Fibroblast of skin of scalp (primary cell): ENCODE results near the gene RNF220.
A peak's percentile ranks its signal among the peaks of the same experiment; 100 is the strongest.

ENCODE experiments used
- DNase-seq: peaks from one replicate; pipeline ENCODE4 v3.0.0-alpha.2; 2013

The RNF220 gene

GRCh38 chr1:44660176-44660575, 255.1 kb downstream of the RNF220 start:
- no peak for DNase-seq

DNA sequence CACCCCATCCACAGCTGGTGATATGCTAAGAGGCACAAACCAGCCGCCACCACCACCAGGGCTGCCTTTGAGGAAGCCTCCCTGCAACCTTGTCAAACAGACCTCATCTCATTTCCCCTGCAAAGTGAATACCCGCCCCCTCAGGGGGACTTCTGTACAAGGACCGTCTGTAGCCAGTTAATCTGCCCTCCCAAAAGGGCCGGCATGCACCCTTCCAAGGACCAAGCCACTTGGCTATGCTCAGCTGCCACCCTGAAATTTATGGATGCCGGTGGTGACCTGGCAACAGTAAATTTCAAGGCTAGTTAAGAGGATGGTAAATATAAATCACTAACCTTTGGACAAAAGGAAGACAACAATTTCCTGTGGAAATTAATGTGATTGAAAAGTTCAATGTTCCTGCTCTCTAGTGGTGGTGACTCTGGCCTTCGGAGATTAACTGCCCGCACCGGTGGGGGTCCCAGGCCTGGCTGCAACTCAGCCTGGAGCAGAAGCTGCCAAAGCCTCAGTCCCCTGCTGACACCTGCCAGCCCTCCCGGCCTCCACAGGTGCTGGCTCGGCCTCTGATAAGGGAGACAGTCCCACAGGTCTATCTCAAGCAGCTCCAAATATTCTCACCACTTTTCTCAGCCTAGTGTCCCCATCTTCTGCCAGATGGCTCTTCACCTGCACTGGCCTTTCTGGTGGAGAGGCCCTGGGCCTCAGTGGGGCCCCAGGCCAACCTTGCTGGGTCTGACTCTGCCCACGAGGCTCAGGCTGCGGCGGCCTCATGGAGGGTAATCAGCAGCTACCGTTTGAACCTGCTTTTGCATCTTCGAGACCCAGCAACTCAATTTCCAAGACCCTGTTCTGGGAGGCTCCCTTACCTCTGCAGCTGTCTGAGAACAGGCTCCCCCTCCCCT, 257.0 kb downstream of the RNF220 start:
- no peak for DNase-seq

GRCh38 chr1:44662683-44663030, 257.6 kb downstream of the RNF220 start:
- no peak for DNase-seq

DNA sequence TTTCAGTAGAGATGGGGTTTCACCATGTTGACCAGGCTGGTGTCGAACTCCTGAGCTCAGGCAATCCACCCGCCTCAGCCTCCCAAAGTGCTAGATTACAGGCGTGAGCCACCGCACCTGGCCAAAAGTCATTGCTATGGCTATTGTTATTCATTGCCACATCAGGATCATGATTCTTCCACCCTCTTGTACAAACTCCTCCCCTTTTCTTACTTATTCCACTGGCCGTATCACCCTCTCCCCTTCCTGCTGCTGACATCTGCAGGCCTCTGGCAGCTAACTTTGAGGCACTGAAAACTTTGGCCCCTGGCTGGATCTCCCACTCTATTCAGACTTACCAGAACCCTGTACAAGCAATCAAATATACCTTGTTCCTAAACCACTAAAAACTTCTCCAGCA, 258.4 kb downstream of the RNF220 start:
- no peak for DNase-seq

DNA sequence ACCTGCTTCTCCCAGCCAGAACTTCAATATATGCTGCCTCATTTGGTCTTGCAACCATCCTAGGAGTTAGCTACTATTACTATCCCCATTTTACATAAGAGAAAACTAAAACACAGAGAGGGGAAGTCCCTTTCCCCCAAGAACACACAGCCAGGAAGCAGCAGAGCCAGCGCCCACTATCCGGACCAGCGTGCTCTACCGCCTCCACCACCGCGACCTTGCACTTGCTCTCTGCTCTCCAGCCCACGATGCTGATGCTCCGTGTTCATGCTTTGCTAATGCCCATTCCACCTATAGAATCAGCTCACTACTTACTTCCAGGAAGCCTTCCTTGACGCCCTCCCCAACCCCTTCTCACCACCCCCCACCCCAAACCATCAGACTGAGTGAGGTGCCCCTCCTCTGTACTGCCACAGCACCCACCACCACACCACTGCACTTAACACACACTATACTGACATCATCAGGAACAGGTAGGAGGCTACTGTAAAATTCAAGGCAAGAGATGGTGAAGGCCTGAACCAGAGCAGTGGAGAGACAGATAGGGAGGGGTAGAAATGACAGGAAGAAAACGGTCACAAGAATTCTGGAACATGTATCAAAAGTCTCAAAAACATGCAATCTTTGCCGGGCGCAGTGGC, 259.8 kb downstream of the RNF220 start:
- no peak for DNase-seq

DNA sequence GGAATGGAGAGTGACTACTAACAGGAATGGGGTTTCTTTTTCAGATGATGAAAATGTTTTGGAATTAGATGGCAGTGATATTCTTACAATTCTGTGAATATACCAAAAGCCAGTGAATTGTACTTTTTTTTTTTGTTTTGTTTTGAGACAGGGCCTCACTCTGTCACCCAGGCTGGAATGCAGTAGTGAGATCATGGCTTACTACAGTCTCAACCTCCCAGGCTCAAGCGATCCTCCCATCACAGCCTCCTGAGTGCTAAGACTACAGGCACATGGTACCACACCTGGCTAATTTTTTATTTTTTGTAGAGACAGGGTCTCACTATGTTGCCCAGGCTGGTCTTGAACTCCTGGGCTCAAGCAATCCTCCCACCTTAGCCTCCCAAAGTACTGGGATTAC, 261.7 kb downstream of the RNF220 start:
- DNase-seq, result peak; percentile 17

GRCh38 chr1:44670751-44671640, 265.9 kb downstream of the RNF220 start:
- no peak for DNase-seq

GRCh38 chr1:44672254-44672955, 267.4 kb downstream of the RNF220 start:
- peak; percentile 11 for DNase-seq

GRCh38 chr1:44672961-44673674, 268.1 kb downstream of the RNF220 start:
- no peak for DNase-seq

DNA sequence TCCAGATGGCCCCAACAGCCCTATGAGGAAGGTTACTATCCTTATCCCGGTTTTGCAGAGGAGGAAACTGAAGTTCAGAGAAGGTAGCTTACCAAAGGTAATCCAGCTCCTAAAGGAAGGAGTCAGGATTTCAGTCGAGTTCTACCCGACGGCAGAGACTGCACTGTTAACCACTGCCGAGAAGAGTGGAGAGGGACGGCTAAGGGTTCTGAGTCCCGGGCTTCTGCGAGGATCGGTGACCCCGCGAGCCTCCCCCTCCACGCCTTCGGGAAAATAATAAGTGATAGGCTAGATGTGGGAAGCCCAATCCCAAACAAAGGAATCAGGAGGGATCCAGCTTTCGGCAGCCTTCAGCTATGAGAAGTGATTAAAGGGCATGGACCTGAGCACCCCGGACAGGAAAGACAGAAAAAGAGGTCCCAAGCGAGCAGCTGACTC, 268.6 kb downstream of the RNF220 start:
- DNase-seq, result no peak

DNA sequence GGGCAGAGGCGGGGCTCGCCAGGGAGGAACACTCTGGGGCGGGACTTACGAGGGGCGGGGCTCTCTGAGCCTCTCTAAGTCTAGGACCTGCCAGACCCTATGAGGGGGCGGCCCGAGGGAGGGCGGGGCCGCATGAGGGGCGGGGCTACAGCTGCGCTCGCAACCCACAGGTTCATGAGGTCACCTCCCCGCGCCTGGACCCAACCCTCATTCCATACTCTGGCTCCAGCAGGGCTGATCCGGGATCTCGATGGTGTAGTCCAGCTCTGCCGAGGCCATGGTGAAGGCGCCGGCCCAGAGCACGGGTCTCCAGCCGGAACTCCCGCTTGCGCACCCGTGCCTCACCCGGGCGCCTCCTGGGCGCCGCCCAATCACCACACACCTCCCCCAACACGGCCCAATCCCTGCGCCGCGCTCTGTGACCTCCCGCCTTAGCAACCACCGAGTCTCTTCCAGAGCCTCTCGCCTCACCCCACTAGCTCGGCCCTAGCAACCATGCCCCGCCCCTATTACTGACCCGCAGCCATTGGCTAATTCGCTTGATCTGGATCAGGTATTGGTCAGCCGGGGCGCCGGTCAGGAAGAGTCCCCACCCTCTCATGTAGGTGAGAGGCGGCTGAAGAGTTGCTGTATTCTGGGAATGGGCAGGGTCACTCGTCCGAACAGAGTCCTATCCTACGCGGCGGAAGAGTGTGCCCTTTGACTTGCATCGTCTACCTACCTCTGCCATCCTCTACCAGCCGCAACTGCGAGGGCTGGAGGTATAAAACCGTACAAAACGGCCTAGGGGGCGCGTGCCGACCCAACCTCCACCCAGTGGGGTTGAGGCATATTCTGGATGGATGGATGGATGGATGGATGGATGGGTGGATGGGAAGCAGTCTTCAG, 269.3 kb downstream of the RNF220 start, which contains the start of the genes ARMH1 and TMEM53:
TSS of gene ARMH1 (plus strand) at position 602 of the 888 bp plus-strand sequence. CDS start 14,984 bp downstream, outside the sequence.
TSS of gene TMEM53 (minus strand) at position 369 of the 888 bp plus-strand sequence. CDS start at position 279, 90 bp downstream.
- DNase-seq, result peak; percentile 99

- no peak for DNase-seq
Observed at GRCh38 chr1:44675186-44675585, 270.1 kb downstream of the RNF220 start.

DNA sequence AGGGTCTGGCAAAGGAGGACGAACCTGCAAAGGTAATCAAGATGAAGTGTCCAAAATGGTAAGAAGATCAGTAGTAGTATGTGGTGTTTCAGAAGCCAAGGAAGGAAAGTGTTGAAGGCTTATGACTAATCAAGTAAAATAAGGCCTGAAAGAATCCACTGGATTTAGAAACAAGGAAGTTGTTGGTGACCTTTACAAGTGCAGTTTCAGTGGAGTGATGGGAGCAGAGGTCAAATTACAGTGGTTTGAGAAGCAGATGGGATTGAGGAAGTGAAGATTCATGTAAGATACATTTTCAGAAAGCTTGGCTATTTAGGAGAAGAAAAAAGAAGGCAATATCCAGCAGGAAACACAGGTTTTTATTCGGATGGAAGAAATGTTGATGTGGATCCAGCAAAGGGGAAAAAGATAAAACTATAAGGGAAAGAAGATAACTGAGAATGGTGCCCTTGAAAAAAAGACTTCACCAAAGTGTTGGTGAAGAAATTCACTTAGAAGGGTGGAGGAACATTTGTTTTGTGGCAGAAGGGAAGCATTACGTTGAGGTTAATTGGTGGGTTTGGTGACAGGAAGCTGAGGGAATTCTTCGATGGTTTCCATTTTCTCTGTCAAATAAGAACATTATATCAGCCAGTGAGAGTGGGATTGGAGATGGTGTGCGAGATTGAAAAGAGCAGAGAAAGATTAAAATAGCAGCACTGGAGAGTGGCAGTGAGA, 271.6 kb downstream of the RNF220 start:
- no peak for DNase-seq

- DNase-seq, result peak; percentile 34
Observed at GRCh38 chr1:44677201-44677766, 272.2 kb downstream of the RNF220 start.

GRCh38 chr1:44678120-44678519, 273.1 kb downstream of the RNF220 start:
- DNase-seq, result no peak

DNA sequence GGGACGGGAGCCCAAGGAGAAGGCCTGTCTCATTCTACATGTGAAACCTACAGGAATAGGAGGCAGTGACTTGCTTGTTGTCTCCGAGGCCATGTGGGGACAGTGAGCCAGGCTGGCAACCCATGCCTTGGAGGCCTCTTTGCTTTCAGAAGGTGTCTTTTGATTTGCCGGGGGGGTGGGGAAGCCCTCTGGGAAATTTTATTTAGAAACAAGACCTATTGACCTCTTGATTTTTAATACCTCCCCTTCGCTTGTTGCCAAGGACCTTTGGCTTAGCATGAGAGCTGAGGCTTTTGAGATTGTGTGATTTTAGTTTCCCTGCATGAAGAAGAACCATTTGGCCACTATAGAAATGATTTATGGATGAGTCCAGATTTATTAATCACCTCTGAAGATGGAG, 273.6 kb downstream of the RNF220 start:
- DNase-seq, result no peak

DNA sequence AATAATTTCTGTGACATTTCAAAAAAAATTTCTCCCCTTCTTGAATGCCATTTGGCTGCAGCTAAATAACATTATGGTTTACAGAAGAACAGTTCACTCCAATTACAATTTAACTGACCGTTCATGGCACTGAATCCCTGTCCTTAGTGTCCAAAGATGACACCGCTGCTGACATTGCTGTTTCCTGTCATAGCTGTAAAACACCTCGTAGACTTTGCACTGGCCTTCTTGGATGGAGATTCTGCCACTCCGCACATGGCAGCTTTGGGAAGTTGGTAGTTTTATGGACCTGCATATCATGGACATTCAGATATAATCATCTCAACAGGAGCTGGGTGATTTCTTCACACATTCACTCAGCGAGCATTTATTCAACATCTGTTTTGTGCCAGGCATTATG, 274.4 kb downstream of the RNF220 start:
- DNase-seq, result no peak

- DNase-seq, result no peak
Observed at GRCh38 chr1:44681905-44682882, 277.1 kb downstream of the RNF220 start.
